Osteocyte (in vitro differentiated cells): Measurements from ENCODE around the gene MAPK14. TPM values are rescaled to one million over a fixed set of nuclear protein-coding genes. Genes with fewer than 3 reads are reported as not detected.

Experiments used
- DNase-seq: peaks from one replicate; pipeline ENCODE4 v3.0.0; 2021; ENCODE audit warnings: mixed read lengths; ENCODE audit not compliant: unreplicated experiment; ENCODE audit errors: extremely low spot score
- H3K27ac Mint-ChIP-seq: one replicate; pipeline ENCODE4 v1.8.0; 2021; ENCODE audit warnings: mild to moderate bottlenecking, mixed read lengths; ENCODE audit not compliant: unreplicated experiment
- H3K27me3 Mint-ChIP-seq: one replicate; pipeline ENCODE4 v1.8.0; 2021; ENCODE audit warnings: mixed read lengths; ENCODE audit not compliant: unreplicated experiment
- H3K36me3 Mint-ChIP-seq: one replicate; pipeline ENCODE4 v1.8.0; 2021; ENCODE audit warnings: mixed read lengths; ENCODE audit not compliant: unreplicated experiment
- H3K4me1 Mint-ChIP-seq: one replicate; pipeline ENCODE4 v1.8.0; 2021; ENCODE audit warnings: mixed read lengths; ENCODE audit not compliant: unreplicated experiment
- H3K4me3 Mint-ChIP-seq: one replicate; pipeline ENCODE4 v1.8.0; 2021; ENCODE audit warnings: mild to moderate bottlenecking, moderate library complexity, mixed read lengths; ENCODE audit not compliant: unreplicated experiment
- H3K9me3 Mint-ChIP-seq: one replicate; pipeline ENCODE4 v1.8.0; 2021; ENCODE audit warnings: mixed read lengths; ENCODE audit not compliant: unreplicated experiment
- total RNA-seq: library from RNA; stranded (reverse); gene quantifications from 2 replicates; pipeline ENCODE4 v1.2.1, GENCODE V29; 2021
- TF ChIP-seq, protein P1 (sequence below): fragments of 200-600 bp; sonication (generic); IDR thresholded peaks from 2 replicates; pipeline ENCODE4 v1.5.0; 2021; ENCODE audit warnings: antibody characterized with exemption, mild to moderate bottlenecking, moderate library complexity

Gene MAPK14
- total RNA-seq, 1 donor from 2014 or later: 38.8 TPM

DNA sequence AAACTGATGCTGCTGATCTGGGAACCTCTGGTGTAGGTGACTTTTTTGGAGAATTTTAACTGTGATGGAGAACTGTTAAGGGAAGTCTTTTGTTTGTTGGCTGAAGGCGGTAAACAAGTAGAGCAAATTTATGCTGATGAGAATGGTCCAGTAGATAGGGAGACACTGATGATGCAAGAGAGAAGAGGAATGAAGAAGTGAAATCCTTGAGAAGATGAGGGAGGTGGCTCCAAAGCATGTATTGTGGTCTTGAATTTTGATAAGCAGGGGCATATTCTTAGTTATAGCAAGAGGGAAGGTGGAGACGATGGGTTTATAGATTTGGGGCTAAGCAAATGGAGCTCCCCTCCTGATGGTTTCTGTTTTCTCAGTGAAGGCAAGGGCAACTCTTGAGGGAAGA is 22.0 kb downstream of the MAPK14 start:
- Mint-ChIP-seq H3K27ac (no peak overlapping the region), H3K36me3 (peaks cover under 1% of the 10 kb centered on the region), H3K9me3 (peaks cover 4% of the 10 kb centered on the region), H3K27me3 (no peaks in the 10 kb centered on the region), H3K4me1 (no peaks in the 10 kb centered on the region), H3K4me3 (no peak overlapping the region)
- no peak for DNase-seq
- TF ChIP-seq, protein P1, sequence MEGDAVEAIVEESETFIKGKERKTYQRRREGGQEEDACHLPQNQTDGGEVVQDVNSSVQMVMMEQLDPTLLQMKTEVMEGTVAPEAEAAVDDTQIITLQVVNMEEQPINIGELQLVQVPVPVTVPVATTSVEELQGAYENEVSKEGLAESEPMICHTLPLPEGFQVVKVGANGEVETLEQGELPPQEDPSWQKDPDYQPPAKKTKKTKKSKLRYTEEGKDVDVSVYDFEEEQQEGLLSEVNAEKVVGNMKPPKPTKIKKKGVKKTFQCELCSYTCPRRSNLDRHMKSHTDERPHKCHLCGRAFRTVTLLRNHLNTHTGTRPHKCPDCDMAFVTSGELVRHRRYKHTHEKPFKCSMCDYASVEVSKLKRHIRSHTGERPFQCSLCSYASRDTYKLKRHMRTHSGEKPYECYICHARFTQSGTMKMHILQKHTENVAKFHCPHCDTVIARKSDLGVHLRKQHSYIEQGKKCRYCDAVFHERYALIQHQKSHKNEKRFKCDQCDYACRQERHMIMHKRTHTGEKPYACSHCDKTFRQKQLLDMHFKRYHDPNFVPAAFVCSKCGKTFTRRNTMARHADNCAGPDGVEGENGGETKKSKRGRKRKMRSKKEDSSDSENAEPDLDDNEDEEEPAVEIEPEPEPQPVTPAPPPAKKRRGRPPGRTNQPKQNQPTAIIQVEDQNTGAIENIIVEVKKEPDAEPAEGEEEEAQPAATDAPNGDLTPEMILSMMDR: no peak

DNA sequence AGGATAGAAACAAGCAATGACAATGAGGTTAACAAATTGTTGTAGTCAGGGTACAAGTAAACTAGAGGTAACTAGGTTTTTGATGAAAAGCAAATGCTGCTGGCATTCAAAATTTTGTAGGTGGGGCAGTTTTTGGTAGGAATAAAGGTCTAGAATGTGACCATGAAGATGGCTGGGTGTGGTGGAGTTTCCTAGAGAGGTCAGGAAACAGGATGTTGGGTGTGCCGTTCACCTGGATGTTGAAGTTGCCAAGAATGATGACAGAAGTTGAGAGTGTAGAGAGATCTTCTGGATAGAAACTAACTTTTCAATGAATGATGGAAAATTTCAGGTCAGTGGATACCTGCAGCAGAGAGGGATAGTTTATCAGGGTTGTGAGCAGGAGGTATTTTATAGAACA is 22.7 kb downstream of the MAPK14 start:
- H3K27ac Mint-ChIP-seq: no peak overlapping the region

DNA sequence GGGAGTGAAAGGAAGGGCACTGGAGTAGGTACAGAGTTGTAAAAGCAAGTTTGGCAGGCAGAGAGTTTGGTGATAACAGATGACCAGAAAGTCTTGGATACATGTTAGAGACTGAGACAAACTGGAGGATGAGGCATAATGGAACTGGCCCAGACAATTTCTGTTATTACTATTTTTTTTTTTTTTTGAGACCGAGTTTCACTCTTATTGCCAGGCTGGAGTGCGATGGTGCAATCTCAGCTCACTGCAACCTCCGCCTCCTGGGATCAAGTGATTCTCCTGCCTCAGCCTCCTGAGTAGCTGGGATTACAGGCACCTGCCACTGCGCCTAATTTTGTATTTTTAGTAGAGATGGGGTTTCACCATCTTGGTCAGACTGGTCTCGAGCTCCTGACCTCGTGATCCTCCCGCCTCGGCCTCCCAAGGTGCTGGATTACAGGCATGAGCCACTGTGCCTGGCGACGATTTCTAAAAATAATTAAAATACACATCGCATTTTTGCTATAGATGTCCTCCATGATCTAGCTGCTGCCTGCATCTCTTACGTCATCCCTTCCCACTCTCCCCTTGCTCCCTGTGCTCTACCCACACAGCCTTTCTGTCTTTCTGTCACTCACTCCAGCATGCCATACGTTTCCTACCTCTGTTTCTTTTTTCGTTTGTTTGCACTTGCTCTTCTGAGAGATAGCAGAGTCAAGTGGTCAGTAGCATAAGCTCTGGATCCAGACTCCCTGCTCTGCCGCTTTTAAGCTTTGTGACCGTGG is 23.5 kb downstream of the MAPK14 start:
- TF ChIP-seq, protein P1: no peak
- H3K4me1 Mint-ChIP-seq: peaks cover 2% of the 10 kb centered on the region
- peaks cover 6% of the 10 kb centered on the region for H3K36me3 Mint-ChIP-seq
- no peaks in the 10 kb centered on the region for H3K27me3 Mint-ChIP-seq
- peaks cover 4% of the 10 kb centered on the region for H3K9me3 Mint-ChIP-seq
- no peak for DNase-seq
- no peak overlapping the region for H3K27ac Mint-ChIP-seq
- H3K4me3 Mint-ChIP-seq: no peak overlapping the region

More for the DNA sequence above, 22.7 kb downstream of the MAPK14 start:
- peaks cover 6% of the 10 kb centered on the region for H3K36me3 Mint-ChIP-seq
- no peak overlapping the region for H3K4me3 Mint-ChIP-seq
- TF ChIP-seq, protein P1: no peak
- DNase-seq: no peak
- peaks cover 4% of the 10 kb centered on the region for H3K9me3 Mint-ChIP-seq
- no peaks in the 10 kb centered on the region for H3K27me3 Mint-ChIP-seq
- no peaks in the 10 kb centered on the region for H3K4me1 Mint-ChIP-seq

DNA sequence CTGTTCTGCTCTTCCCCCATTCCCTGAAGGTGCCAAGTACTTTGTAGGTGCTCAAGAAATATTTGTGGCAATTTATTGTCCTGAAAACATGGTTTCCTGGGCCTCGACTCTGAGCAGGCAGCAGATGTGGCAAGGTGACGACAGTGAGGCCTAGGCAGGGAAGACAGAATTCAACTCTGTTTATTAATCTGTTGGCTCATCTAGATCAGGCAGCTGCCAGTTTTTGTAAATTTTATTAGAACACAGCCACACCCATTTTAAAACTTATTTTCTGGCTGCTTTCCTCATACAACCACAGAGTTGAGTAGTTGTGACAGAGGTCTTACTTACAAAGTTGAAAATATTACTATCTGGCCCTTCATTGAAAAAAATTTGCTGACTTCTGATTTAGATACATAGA is 24.5 kb downstream of the MAPK14 start:
- H3K9me3 Mint-ChIP-seq: peaks cover 2% of the 10 kb centered on the region
- peaks cover 9% of the 10 kb centered on the region for H3K36me3 Mint-ChIP-seq
- H3K4me3 Mint-ChIP-seq: no peak overlapping the region
- no peaks in the 10 kb centered on the region for H3K27me3 Mint-ChIP-seq
- no peak overlapping the region for H3K27ac Mint-ChIP-seq
- DNase-seq: no peak
- TF ChIP-seq, protein P1: no peak
- peaks cover 2% of the 10 kb centered on the region for H3K4me1 Mint-ChIP-seq

DNA sequence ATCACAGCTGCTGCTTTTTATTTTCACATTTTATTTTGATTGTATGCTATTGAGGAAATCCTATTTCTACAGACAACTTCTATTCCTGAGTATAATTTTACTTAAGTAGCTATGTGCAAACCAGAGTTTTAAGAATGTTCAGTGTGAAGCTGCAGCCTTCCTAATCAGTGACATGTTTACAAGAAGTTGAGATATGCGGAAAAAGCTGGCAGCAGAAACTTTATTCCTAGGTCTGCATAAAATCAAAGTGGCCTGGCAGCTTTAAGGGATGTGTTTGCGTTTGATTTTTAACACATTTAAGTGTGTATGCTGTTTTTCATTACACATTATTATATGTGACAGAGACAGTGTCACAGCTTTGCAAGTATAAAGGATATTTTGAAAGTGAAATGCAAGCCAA is 26.3 kb downstream of the MAPK14 start:
- peaks cover 11% of the 10 kb centered on the region for H3K36me3 Mint-ChIP-seq
- H3K9me3 Mint-ChIP-seq: no peaks in the 10 kb centered on the region
- no peak overlapping the region for H3K27ac Mint-ChIP-seq
- no peak for DNase-seq
- TF ChIP-seq, protein P1: no peak
- H3K4me3 Mint-ChIP-seq: no peak overlapping the region
- no peaks in the 10 kb centered on the region for H3K27me3 Mint-ChIP-seq
- H3K4me1 Mint-ChIP-seq: peaks cover 2% of the 10 kb centered on the region
